Lower leg skin (tissue), 3 donors: ENCODE data around the gene LCA5.

ENCODE experiments used
- POLR2A ChIP-seq, 2 donors: fragments of 450-650 bp; IDR thresholded peaks; one replicate each; pipeline ENCODE4 v1.6.1; 2016 to 2017; ENCODE audit warnings: antibody characterized with exemption in 2 of 2, mild to moderate bottlenecking in 1 of 2, moderate library complexity in 1 of 2
- TF ChIP-seq, protein P1 (sequence below), 3 donors: fragments of 450-650 bp; IDR thresholded peaks; one replicate each; pipeline ENCODE4 v1.5.1; 2016; ENCODE audit warnings: antibody characterized with exemption in 3 of 3, mild to moderate bottlenecking in 3 of 3, moderate library complexity in 2 of 3

- TF ChIP-seq, protein P1, sequence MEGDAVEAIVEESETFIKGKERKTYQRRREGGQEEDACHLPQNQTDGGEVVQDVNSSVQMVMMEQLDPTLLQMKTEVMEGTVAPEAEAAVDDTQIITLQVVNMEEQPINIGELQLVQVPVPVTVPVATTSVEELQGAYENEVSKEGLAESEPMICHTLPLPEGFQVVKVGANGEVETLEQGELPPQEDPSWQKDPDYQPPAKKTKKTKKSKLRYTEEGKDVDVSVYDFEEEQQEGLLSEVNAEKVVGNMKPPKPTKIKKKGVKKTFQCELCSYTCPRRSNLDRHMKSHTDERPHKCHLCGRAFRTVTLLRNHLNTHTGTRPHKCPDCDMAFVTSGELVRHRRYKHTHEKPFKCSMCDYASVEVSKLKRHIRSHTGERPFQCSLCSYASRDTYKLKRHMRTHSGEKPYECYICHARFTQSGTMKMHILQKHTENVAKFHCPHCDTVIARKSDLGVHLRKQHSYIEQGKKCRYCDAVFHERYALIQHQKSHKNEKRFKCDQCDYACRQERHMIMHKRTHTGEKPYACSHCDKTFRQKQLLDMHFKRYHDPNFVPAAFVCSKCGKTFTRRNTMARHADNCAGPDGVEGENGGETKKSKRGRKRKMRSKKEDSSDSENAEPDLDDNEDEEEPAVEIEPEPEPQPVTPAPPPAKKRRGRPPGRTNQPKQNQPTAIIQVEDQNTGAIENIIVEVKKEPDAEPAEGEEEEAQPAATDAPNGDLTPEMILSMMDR (IDR thresholded peaks at IDR 0.05), result no peak
- TF ChIP-seq POLR2A (IDR thresholded peaks at IDR 0.05), result no peak
Observed at GRCh38 chr6:79438030-79438429, 99.2 kb downstream of the LCA5 start.
